Breast epithelium (tissue), 3 donors: ENCODE data around the gene MFSD12.

Experiments
- CTCF ChIP-seq, 3 donors: fragments of 450-650 bp; IDR thresholded peaks; one replicate each; pipeline ENCODE4 v1.5.1; 2016 to 2017; ENCODE audit warnings: antibody characterized with exemption in 3 of 3, mild to moderate bottlenecking in 3 of 3, moderate library complexity in 3 of 3
- POLR2AphosphoS5 ChIP-seq, 3 donors: sonication (generic); formaldehyde crosslinking; IDR thresholded peaks; one replicate each; pipeline ENCODE4 v1.6.1; 2017; ENCODE audit warnings: antibody characterized with exemption in 3 of 3

GRCh38 chr19:3556423-3556977 is 886 bp downstream of the MFSD12 start:
- TF ChIP-seq CTCF (IDR thresholded peaks at IDR 0.05) (no peak), POLR2AphosphoS5 (IDR thresholded peaks at IDR 0.05) (no peak)
